NCI-H1930 (cell line): ENCODE data around the gene CBL.
"Not testable (repeated sequence)": the region's sequence is repeated elsewhere in the genome, so short reads cannot be mapped to it uniquely, and the experiment has no call there.

Experiments
- DNase-seq, 2 experiments: peaks; one replicate each; lab custom pipeline; 2025; lab: John Stamatoyannopoulos, UW

Gene CBL

DNA sequence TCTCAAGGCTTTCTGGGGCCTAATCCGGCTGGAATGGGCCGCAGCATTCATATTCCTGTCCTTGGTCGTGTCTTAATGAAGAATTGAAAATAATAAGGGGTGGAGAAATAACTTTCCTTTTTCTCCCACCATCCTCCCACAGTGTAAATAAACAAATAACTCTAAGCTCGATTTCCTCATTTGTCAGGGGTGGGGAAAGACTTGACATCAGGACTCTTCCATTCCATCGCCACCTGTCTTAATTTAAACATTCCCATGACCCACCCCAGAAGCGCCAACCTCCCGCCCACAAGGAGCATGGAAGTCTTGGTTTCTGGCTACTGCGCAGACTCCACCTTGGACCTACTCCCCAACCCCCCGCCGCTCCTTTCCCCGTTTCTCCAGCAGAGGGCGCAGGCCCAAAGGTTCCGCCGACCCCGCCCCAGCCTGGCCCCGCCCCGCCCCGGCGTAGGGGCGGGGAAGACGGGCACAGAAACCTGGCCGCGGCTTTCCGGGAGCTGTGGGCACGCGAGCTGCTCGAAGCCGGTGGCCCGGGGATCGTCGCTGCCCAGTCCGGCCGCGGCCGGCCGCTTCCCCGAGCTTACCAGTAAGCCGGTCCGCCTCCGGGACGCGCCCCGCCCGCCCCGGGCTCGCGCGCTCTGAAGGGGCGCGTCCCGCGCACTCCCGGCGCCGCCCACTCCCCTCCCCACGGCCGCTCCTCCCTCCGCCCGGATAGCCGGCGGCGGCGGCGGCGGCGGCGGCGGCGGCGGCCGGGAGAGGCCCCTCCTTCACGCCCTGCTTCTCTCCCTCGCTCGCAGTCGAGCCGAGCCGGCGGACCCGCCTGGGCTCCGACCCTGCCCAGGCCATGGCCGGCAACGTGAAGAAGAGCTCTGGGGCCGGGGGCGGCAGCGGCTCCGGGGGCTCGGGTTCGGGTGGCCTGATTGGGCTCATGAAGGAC lies at the start of gene CBL:
CBL (plus strand) TSS at position 766 of the 937 bp plus-strand sequence; CDS start at position 845, 79 bp downstream.
- peak; percentile 76 to 91 for DNase-seq

GRCh38 chr11:119156496-119156895 lies 49.6 kb upstream of the CBL start:
- DNase-seq, result no peak

GRCh38 chr11:119157063-119157462 lies 49.1 kb upstream of the CBL start:
- no peak for DNase-seq

GRCh38 chr11:119158467-119158866 lies 47.7 kb upstream of the CBL start:
- no peak for DNase-seq

DNA sequence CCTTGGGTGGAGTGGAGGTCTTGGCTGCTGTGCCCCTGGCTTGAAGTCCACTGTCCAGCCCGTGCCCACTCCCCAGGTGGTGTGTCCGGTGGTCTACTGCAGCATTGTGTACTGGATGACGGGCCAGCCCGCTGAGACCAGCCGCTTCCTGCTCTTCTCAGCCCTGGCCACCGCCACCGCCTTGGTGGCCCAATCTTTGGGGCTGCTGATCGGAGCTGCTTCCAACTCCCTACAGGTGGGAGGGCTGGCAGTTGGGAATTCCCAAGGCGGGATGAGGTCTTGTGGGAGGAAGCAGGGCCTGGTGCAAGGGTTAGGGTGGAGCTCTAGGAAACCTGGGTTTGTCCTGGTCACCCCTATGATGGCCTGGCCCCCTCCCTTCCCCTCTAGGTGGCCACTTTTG lies 46.0 kb upstream of the CBL start:
- no peak for DNase-seq

GRCh38 chr11:119161871-119162270 lies 44.3 kb upstream of the CBL start:
- DNase-seq, result no peak

DNA sequence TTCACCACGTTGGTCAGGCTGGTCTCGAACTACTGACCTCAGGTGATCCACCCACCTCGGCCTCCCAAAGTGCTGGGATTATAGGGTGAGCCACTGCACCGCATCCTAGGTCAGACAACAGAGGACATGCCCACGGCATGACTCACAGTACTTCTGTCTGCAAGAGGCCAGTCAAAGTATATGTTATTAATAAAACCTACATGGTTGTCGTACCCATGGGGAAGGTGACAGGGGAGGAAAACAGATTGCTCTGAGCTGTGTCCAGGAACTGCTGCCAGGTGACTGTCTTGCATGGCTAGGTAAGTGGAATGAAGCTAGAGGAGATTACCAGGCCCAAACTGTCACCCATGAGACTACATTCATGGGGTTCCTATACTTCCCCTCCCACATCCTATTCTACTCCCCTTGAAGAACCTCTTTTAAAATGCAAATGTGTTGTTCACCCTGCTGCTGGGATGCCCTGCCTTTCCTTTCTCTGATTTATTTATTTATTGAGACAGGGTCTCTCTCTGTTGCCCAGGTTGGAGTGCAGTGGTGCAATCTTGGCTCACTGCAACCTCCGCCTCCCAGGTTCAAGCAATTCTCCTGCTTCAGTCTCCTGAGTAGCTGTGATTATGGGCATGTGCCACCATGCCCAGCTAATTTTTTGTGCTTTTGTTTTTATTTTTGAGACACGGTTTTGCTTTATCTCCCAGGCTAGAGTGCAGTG lies 39.6 kb upstream of the CBL start:
- DNase-seq, result no peak

- DNase-seq, result not testable (repeated sequence)
Observed at GRCh38 chr11:119167077-119167458, 39.1 kb upstream of the CBL start.

DNA sequence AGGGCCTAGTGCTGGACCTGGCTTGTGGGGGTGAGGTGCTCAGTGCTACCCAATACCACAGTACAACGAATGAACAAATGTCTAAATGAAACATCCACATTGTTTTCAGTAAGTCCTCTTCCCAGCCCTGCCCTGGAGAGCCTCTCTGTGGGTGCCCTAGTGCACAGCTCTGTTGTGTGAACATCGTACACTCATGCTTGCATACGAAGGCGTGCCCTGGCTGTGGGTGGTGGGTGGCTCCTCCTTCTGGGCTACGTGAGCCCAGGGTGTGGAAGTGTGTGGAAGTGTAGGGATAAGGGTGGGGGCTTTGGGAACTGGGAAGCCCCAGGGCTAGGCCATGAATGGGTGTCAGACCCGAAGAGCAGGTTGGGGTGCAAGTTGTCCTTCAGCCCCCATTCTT lies 38.2 kb upstream of the CBL start:
- no peak for DNase-seq

DNA sequence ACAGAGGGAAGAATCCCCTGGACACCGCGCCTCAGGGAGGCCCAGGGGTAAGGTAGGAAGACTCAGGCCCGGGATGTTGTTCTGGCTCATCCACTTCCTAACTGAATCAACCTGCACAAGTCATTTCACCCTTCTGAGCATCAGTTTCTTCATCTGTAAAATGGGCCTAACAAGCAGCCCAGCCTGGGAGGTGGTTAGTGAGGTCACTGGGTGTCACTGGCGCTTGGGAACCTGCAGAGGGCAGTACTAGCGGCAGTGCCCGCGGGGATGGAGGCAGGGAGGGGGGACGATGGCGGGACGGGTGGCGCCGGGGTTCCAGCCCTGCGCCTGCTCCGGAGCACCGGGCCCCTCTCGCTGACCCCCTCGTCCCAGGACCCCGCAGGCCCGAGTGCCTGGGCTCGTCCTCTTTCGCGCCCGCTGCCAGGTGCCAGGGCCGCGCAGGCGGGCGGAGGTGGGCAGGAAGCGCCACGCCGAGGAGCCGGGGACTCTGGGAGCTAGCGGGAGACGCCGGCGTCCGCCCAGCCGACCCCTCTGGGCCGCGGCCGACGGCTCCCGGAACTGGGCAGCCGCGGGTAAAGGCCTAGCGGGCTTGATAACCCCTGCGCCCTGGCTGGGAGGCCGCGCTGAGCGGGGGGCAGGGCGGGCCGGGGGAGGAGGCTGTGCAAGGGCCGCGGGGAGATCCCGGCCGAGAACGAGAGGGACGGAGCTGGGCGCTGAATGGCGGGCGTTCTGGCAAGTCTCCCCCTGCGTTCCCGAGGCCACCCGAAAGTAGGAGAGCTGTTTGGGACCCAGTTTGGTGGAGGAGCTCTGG lies 37.5 kb upstream of the CBL start, which contains the start of gene NLRX1:
NLRX1 (plus strand) TSS at position 255 of the 811 bp plus-strand sequence. CDS start 2,679 bp downstream, outside the sequence.
- DNase-seq, result peak; percentile 63 to 66

DNA sequence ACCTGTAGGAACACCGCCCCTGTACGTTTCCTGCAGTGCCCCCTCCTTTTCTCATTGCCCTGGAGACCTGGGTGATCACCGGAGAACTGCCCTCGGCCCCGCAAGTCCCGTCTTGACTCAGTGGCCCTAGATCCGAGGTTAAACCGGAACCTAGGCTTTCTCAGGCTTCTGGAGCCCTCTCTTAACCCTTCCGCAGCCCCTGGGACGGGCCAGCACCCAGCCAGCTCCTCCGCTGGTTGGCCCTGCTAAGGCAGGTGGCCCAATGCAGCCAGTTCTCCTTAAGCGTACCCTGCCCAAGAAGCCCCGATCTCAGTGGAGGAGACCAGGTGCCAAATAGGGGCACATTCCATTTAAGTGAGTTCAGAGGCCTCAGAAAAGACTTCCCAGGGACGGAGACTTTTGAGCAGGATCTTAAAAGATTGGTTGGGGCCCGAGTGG lies 36.8 kb upstream of the CBL start:
- DNase-seq, result no peak

DNA sequence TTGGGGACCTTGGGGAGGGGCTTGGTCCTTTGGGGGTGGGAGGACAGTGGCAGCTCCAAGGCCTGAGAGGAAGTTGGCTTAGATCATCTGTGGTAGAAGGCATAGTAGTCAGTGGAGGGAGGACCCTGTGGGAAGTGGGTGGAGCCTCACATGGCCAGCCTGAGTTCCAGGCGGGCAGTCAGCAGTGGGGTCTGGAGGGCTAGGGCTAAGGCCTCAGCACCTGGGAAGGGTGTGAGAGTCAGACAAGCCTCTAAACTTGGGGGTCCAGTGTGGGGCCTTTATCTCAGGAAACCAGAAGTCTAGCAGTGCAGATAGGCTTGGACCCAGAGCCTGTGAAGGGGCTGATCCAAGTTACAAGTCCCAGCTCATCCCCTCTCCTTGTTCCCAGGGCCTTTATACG lies 33.6 kb upstream of the CBL start:
- DNase-seq, result no peak

- no peak for DNase-seq
Observed at GRCh38 chr11:119173453-119173852, 32.7 kb upstream of the CBL start.

- no peak for DNase-seq
Observed at GRCh38 chr11:119175493-119176077, 30.6 kb upstream of the CBL start.

DNA sequence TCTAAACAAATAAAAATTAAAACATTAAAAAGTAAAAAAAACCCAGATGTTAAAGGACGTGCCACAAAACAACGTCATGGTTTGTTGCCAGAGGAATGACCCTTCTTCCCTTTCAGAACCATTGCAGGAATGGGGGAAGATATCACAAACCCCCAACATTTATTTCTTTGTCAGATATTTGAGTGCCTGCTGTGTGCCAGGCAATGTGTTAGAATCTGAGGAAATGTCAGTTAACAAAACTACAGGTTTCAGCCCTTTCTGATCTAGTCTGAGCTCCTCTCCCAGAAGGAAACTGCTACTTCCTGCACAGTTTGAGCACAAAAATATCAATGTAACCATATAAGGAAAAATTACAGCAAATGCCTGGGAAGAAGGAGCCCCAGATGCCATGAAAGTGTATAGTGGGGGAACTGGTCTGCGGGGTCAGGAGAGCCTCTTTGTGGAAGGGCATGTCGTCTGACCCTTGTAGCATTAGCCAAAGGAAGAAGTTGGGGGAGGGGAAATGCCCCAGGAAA lies 27.9 kb upstream of the CBL start:
- DNase-seq, result no peak

DNA sequence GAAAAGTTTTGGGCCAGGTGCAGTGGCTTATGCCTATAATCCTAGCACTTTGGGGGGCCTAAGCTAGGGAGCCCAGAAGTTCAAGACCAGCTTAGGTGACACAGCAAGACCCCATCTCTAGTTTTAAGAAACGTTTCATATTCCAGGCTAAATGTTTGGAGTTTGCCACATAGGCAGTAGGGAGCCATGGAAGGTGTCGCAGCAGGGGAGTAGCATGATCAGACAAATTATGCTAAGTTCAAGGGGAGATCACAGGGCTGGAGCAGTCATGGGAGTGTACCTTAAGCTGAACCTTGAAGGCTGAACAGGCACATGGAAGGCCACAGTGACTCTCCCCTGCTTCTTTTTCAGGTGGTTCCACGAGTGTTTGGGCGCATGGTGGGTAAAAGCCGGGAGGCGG lies 26.8 kb upstream of the CBL start:
- no peak for DNase-seq

- no peak for DNase-seq
Observed at GRCh38 chr11:119179983-119180382, 26.2 kb upstream of the CBL start.

DNA sequence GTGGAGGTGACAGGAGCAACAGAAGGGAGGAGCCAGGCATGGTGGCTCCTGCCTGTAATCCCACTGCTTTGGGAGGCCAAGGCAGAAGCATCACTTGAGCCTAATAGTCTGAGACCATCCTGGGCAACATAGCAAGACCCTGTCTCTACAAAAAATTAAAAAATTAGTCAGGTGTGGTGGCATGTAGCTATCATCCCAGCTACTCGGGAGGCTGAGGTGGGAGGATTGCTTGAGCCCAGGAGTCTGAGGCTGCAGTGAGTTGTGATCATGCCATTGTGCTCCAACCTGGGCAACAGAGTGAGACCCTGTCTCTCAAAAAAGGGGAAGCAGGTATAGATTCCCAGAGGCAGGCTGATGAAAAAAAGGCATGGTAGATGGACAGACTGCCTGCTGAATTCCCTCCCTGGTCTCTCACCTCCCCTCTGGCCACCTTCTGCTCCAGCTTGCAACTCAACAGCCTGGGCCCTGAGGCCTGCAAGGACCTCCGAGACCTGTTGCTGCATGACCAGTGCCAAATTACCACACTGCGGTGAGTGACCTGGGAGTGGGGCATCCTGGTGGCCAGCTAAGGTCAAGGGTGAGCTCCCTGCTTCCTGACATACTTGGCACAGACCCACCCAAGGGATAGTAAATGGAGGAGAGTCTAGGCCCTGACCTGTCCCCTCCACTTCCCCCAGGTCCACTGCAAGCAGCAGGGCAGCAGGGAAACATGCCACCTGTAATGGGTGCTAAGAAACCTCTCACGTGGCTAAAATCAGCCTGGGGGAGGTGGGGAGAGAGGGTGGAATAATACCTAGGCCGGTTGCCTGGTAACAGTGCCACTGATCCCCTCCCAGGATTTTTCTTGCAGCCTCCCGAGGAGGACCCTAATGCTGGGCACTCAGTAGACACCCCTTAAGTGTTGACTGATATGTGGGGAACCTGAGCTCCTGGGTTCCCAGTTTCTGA lies 25.1 kb upstream of the CBL start:
- DNase-seq, result no peak

GRCh38 chr11:119181677-119182412 lies 24.3 kb upstream of the CBL start:
- no peak for DNase-seq

DNA sequence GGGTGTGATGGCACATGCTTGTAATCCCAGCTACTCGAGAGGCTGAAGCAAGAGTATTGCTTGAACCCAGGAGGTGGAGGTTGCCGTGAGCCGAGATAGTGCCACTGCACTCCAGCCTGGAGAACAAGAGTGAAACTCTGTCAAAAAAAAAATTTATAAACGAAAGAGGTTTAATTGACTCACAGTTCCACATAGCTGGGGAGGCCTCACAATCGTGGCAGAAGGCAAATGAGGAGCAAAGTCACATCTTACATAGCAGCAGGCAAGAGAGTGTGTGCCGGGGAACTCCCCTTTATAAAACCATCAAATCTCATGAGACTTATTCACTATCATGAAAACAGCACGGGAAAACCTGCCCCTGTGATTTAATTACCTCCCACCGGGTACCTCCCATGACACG lies 21.7 kb upstream of the CBL start:
- DNase-seq, result not testable (repeated sequence)
